Testis (tissue), 2 donors: ENCODE results near the gene EFCAB7.

Experiments
- POLR2A ChIP-seq: fragments of 450-650 bp; IDR thresholded peaks from one replicate; pipeline ENCODE4 v1.6.1; 2017; ENCODE audit warnings: antibody characterized with exemption, mild to moderate bottlenecking, moderate library complexity
- TF ChIP-seq, protein P1 (sequence below), 3 experiments: fragments of 450-650 bp in 2 of 3; fragments of 200-600 bp in 1 of 3; sonication (generic) in 1 of 3; IDR thresholded peaks; one replicate each; pipeline ENCODE4 v1.5.1; 2016 to 2019; ENCODE audit warnings: antibody characterized with exemption in 3 of 3, mild to moderate bottlenecking in 2 of 3, moderate library complexity in 1 of 3

GRCh38 chr1:63569068-63569467 is 45.7 kb downstream of the EFCAB7 start:
- TF ChIP-seq, protein P1, sequence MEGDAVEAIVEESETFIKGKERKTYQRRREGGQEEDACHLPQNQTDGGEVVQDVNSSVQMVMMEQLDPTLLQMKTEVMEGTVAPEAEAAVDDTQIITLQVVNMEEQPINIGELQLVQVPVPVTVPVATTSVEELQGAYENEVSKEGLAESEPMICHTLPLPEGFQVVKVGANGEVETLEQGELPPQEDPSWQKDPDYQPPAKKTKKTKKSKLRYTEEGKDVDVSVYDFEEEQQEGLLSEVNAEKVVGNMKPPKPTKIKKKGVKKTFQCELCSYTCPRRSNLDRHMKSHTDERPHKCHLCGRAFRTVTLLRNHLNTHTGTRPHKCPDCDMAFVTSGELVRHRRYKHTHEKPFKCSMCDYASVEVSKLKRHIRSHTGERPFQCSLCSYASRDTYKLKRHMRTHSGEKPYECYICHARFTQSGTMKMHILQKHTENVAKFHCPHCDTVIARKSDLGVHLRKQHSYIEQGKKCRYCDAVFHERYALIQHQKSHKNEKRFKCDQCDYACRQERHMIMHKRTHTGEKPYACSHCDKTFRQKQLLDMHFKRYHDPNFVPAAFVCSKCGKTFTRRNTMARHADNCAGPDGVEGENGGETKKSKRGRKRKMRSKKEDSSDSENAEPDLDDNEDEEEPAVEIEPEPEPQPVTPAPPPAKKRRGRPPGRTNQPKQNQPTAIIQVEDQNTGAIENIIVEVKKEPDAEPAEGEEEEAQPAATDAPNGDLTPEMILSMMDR (IDR thresholded peaks at IDR 0.05): no peak
- no peak for TF ChIP-seq POLR2A
